Chondrocyte (in vitro differentiated cells): ENCODE measurements around the gene RPAP2. TPM values are rescaled to one million over a fixed set of nuclear protein-coding genes. Genes with fewer than 3 reads are reported as not detected.

Experiments used
- DNase-seq: peaks from one replicate; pipeline ENCODE4 v3.0.0; 2021; ENCODE audit warnings: mixed read lengths, low spot score
- H3K27ac Mint-ChIP-seq: one replicate; pipeline ENCODE4 v1.8.0; 2021; ENCODE audit warnings: mild to moderate bottlenecking, moderate library complexity, mixed read lengths; ENCODE audit not compliant: unreplicated experiment
- H3K27me3 Mint-ChIP-seq: 2 replicates; pipeline ENCODE4 v1.8.0; 2021; ENCODE audit warnings: low read depth, mixed read lengths
- H3K36me3 Mint-ChIP-seq: 2 replicates; pipeline ENCODE4 v1.8.0; 2021; ENCODE audit warnings: low read depth, mixed read lengths
- H3K4me1 Mint-ChIP-seq: 2 replicates; pipeline ENCODE4 v1.8.0; 2021; ENCODE audit warnings: low read depth, mild to moderate bottlenecking, mixed read lengths
- H3K4me3 Mint-ChIP-seq: one replicate; pipeline ENCODE4 v1.8.0; 2021; ENCODE audit warnings: mild to moderate bottlenecking, moderate library complexity, mixed read lengths; ENCODE audit not compliant: unreplicated experiment
- H3K9me3 Mint-ChIP-seq: 2 replicates; pipeline ENCODE4 v1.8.0; 2021; ENCODE audit warnings: low read depth, mixed read lengths
- CTCF ChIP-seq: fragments of 200-600 bp; sonication (generic); IDR thresholded peaks from 2 replicates; pipeline ENCODE4 v1.5.0; 2021; ENCODE audit warnings: antibody characterized with exemption, mild to moderate bottlenecking, moderate library complexity
- total RNA-seq: library from RNA; stranded (reverse); gene quantifications from 3 replicates; pipeline ENCODE4 v1.2.1, GENCODE V29; 2021

The RPAP2 gene
- total RNA-seq, 1 donor from 2014 or later: 25.3 TPM

GRCh38 chr1:92439291-92439690 lies 140.4 kb downstream of the RPAP2 start:
- Mint-ChIP-seq H3K36me3 (peaks cover 2% of the 10 kb centered on the region), H3K4me3 (no peak overlapping the region), H3K4me1 (peaks cover 3% of the 10 kb centered on the region), H3K27ac (no peak overlapping the region), H3K27me3 (peaks cover 2% of the 10 kb centered on the region), H3K9me3 (peaks cover 7% of the 10 kb centered on the region)
- no peak for TF ChIP-seq CTCF
- DNase-seq: no peak

- no peak overlapping the region for H3K4me3 Mint-ChIP-seq
- H3K36me3 Mint-ChIP-seq: no peaks in the 10 kb centered on the region
- H3K27ac Mint-ChIP-seq: no peak overlapping the region
- H3K27me3 Mint-ChIP-seq: no peaks in the 10 kb centered on the region
- H3K9me3 Mint-ChIP-seq: no peaks in the 10 kb centered on the region
- H3K4me1 Mint-ChIP-seq: peaks cover 6% of the 10 kb centered on the region
- no peak for TF ChIP-seq CTCF
- DNase-seq: no peak
Observed at GRCh38 chr1:92441316-92441696, 142.4 kb downstream of the RPAP2 start.

- Mint-ChIP-seq H3K9me3 (no peaks in the 10 kb centered on the region), H3K4me3 (no peak overlapping the region), H3K27ac (no peak overlapping the region), H3K27me3 (peaks cover 4% of the 10 kb centered on the region), H3K4me1 (peaks cover 6% of the 10 kb centered on the region), H3K36me3 (no peaks in the 10 kb centered on the region)
- DNase-seq: no peak
- no peak for TF ChIP-seq CTCF
Observed at GRCh38 chr1:92441697-92442342, 143.0 kb downstream of the RPAP2 start.

GRCh38 chr1:92442351-92442750 lies 143.5 kb downstream of the RPAP2 start:
- peaks cover 6% of the 10 kb centered on the region for H3K4me1 Mint-ChIP-seq
- H3K36me3 Mint-ChIP-seq: no peaks in the 10 kb centered on the region
- no peak overlapping the region for H3K4me3 Mint-ChIP-seq
- no peak for TF ChIP-seq CTCF
- DNase-seq: no peak
- no peak overlapping the region for H3K27ac Mint-ChIP-seq
- H3K27me3 Mint-ChIP-seq: peaks cover 4% of the 10 kb centered on the region
- H3K9me3 Mint-ChIP-seq: no peaks in the 10 kb centered on the region

GRCh38 chr1:92443893-92444292 lies 145.0 kb downstream of the RPAP2 start:
- no peaks in the 10 kb centered on the region for H3K36me3 Mint-ChIP-seq
- no peak overlapping the region for H3K4me3 Mint-ChIP-seq
- no peaks in the 10 kb centered on the region for H3K9me3 Mint-ChIP-seq
- DNase-seq: no peak
- peaks cover 6% of the 10 kb centered on the region for H3K4me1 Mint-ChIP-seq
- H3K27ac Mint-ChIP-seq: no peak overlapping the region
- no peak for TF ChIP-seq CTCF
- H3K27me3 Mint-ChIP-seq: peaks cover 4% of the 10 kb centered on the region
